ENCODE data around the gene KDM8. TPM values are rescaled to one million over a fixed set of nuclear protein-coding genes. Genes with fewer than 3 reads are reported as not detected.

KDM8 gene
- total RNA-seq, 1 experiment from 2014 or later = 15.5 TPM

DNA sequence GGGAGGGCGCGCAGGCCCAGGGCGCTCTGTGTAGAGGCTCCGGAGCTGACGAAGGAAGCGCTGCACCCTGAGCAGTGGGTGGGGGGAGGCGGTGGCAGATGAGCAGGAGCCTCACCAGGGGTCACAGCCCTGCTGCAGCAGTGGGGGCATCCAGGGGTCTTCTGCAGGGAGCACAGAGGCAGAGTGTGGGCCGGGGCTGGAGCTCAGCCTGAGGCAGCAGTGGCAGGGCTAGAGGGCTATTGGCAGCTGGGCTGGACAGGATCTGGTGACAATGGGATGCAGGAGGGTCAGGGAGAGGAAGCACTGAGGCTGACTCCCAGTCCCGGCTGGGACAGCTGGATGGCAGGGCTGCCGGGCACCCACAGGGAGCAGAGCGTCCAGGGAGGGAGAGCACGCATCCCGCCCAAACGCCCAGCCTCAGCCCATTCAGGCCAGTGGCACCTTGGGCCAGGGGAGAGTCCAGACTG lies 21.0 kb downstream of the KDM8 start:
- Histone ChIP-seq H3K14ac (ENCODE audit: insufficient read depth, low read length) (no peak overlapping the region), H3K23ac (ENCODE audit: insufficient read length, low read depth, low read length) (no peak overlapping the region), H3K9me3 (ENCODE audit: control insufficient read depth, low read depth, low read length) (no peaks in the 10 kb centered on the region), H2BK5ac (ENCODE audit: insufficient read length, low read length) (no peak overlapping the region), H4K20me1 (ENCODE audit: control insufficient read depth, insufficient read depth, insufficient read length) (no peaks in the 10 kb centered on the region), H4K8ac (replicated peaks; ENCODE audit: insufficient read length, low read depth, low read length) (no peak overlapping the region), H3K23me2 (ENCODE audit: insufficient read length, low read depth, low read length, poor library complexity, severe bottlenecking) (no peaks in the 10 kb centered on the region), H2AK5ac (ENCODE audit: insufficient read length, low read length) (no peak overlapping the region), H3K27ac (ENCODE audit: insufficient read length, low read depth, low read length) (no peak overlapping the region), H3K9ac (ENCODE audit: extremely low read depth, insufficient read length, low read length) (no peak overlapping the region), H2AFZ (ENCODE audit: low read length) (no peak overlapping the region), H3K56ac (ENCODE audit: insufficient read length, low read depth, low read length) (no peak overlapping the region), H3K4me2 (ENCODE audit: insufficient read depth, insufficient read length, low read length) (no peak overlapping the region), H2BK120ac (ENCODE audit: low read depth, low read length, poor library complexity, severe bottlenecking) (no peak overlapping the region), H4K5ac (ENCODE audit: insufficient read length, low read depth, low read length) (no peak overlapping the region), H2BK12ac (ENCODE audit: insufficient read length, low read depth, low read length) (no peak overlapping the region), H3T11ph (ENCODE audit: low read length) (no peak overlapping the region), H3K4ac (ENCODE audit: low read depth, low read length) (no peak overlapping the region), H3K4me1 (ENCODE audit: insufficient read depth, low read length) (no peaks in the 10 kb centered on the region), H3K18ac (ENCODE audit: insufficient read length, low read depth, low read length) (no peak overlapping the region), H2BK20ac (ENCODE audit: low read depth, low read length, poor library complexity, severe bottlenecking) (no peak overlapping the region), H3K27me3 (ENCODE audit: insufficient read depth, low read length) (no peaks in the 10 kb centered on the region), H3K79me1 (ENCODE audit: insufficient read depth, low read depth, low read length, poor library complexity, severe bottlenecking) (no peaks in the 10 kb centered on the region), H4K91ac (ENCODE audit: insufficient read length, low read depth, low read length) (no peak overlapping the region), H2BK15ac (ENCODE audit: low read depth, low read length) (no peak overlapping the region), H3K79me2 (ENCODE audit: insufficient read depth, low read length) (no peaks in the 10 kb centered on the region)
- Mint-ChIP-seq H3K4me1 (peaks cover 4 to 7% of the 10 kb centered on the region in 2 experiments; a peak in 2 of 4 replicates), H3K4me3 (no peak overlapping the region), H3K27ac (peak overlapping the region in 2 of 3 experiments; percentile 61 to 84; a peak in 3 of 7 replicates), H3K36me3 (ENCODE audit: insufficient read depth in 1 of 3, low read depth in 3 of 3) (no peaks in the 10 kb centered on the region; a peak in 2 of 7 replicates), H3K9me3 (no peaks in the 10 kb centered on the region), H3K27me3 (ENCODE audit: low read depth) (no peaks in the 10 kb centered on the region)
- WGBS (ENCODE audit: extremely low coverage, insufficient read length, low lambda C conversion rate) = no CpG with 5 or more reads among the region's 14 CpGs
- TF ChIP-seq, protein P1, sequence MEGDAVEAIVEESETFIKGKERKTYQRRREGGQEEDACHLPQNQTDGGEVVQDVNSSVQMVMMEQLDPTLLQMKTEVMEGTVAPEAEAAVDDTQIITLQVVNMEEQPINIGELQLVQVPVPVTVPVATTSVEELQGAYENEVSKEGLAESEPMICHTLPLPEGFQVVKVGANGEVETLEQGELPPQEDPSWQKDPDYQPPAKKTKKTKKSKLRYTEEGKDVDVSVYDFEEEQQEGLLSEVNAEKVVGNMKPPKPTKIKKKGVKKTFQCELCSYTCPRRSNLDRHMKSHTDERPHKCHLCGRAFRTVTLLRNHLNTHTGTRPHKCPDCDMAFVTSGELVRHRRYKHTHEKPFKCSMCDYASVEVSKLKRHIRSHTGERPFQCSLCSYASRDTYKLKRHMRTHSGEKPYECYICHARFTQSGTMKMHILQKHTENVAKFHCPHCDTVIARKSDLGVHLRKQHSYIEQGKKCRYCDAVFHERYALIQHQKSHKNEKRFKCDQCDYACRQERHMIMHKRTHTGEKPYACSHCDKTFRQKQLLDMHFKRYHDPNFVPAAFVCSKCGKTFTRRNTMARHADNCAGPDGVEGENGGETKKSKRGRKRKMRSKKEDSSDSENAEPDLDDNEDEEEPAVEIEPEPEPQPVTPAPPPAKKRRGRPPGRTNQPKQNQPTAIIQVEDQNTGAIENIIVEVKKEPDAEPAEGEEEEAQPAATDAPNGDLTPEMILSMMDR (conservative IDR thresholded peaks at IDR 0.05) = no peak
- DNase-seq = no peak
